ENCODE data around the gene ISG20L2. TPM values are rescaled to one million over a fixed set of nuclear protein-coding genes. Genes with fewer than 3 reads are reported as not detected.

ISG20L2 gene
- total RNA-seq, 2 donors from 2014 or later, result 19.4 to 34.4 TPM

DNA sequence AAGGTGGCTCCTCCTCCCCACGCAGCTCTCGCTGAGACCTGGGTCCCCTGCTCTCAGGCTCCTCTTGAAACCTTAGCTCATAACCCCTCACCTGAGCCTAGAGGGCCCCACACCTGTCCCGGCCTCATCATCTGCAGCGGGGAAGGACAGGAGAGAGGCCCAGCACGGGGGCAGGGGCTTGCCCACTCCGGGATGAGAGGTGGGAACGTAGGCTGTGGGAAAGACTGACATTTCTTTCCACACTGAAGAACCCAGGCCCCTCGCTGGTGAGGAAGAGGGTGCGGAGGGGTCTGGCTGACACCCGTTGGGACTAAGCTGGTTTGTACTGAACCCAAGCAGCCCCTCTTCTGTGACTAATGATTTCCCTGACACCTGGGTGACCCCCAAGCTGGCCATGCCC, 37.4 kb downstream of the ISG20L2 start:
- intact Hi-C loops (cut with DNase I), result loop anchor here (10.0 kb wide), 1 partner anchor 174 kb away; the partner anchor contains the start of gene NTRK1
- H3K4me3 ChIP-seq, result no peak overlapping the region
- H3K36me3 ChIP-seq, result no peaks in the 10 kb centered on the region
- 46% methylated on average over 10 of the region's 10 CpGs for WGBS
- H3K9me3 ChIP-seq, result no peaks in the 10 kb centered on the region
- TF ChIP-seq, protein P1, sequence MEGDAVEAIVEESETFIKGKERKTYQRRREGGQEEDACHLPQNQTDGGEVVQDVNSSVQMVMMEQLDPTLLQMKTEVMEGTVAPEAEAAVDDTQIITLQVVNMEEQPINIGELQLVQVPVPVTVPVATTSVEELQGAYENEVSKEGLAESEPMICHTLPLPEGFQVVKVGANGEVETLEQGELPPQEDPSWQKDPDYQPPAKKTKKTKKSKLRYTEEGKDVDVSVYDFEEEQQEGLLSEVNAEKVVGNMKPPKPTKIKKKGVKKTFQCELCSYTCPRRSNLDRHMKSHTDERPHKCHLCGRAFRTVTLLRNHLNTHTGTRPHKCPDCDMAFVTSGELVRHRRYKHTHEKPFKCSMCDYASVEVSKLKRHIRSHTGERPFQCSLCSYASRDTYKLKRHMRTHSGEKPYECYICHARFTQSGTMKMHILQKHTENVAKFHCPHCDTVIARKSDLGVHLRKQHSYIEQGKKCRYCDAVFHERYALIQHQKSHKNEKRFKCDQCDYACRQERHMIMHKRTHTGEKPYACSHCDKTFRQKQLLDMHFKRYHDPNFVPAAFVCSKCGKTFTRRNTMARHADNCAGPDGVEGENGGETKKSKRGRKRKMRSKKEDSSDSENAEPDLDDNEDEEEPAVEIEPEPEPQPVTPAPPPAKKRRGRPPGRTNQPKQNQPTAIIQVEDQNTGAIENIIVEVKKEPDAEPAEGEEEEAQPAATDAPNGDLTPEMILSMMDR (IDR thresholded peaks at IDR 0.05), result no peak
- TF ChIP-seq POLR2AphosphoS5 (IDR thresholded peaks at IDR 0.05) (no peak), POLR2A (IDR thresholded peaks at IDR 0.05) (no peak)
- H3K27ac ChIP-seq, result no peak overlapping the region
- DNase-seq (ENCODE audit: low spot score), result no peak
- H3K4me1 ChIP-seq (replicated peaks), result peaks cover 8% of the 10 kb centered on the region
- H3K27me3 ChIP-seq (replicated peaks; ENCODE audit: insufficient read depth), result peaks cover 4% of the 10 kb centered on the region

DNA sequence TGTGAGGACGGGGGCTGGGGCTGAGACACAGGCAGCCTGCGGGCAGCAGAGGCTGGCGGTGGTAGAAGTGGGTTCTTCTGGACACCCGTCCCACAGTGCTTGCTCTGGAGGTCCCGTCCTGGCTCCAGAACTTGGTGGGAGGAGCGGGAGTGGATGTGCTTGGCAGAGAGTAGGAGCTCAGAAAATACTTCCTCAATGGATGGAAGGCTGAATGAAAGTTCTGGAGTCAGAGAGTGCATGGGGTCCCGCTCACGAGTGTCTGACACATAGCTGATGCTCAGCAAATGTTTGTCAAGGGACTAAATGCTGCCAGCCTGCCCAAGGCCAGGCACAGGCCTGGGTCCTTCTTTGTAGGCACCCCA, 37.9 kb downstream of the ISG20L2 start:
- TF ChIP-seq POLR2A (IDR thresholded peaks at IDR 0.05), result no peak
- no peak for TF ChIP-seq POLR2AphosphoS5 (IDR thresholded peaks at IDR 0.05)
- TF ChIP-seq, protein P1 (IDR thresholded peaks at IDR 0.05), result no peak
- WGBS, result 35% methylated on average over 8 of the region's 8 CpGs
- intact Hi-C loops (cut with DNase I), result loop anchor here (1.0 to 10.0 kb wide), 2 partner anchors 35 to 174 kb away; partner anchors contain the start of gene NTRK1
- Histone ChIP-seq H3K27ac (no peak overlapping the region), H3K9me3 (no peaks in the 10 kb centered on the region), H3K4me1 (replicated peaks) (peaks cover 8% of the 10 kb centered on the region), H3K27me3 (replicated peaks; ENCODE audit: insufficient read depth) (peaks cover 4% of the 10 kb centered on the region), H3K4me3 (no peak overlapping the region), H3K36me3 (no peaks in the 10 kb centered on the region)
- DNase-seq (ENCODE audit: low spot score), result no peak

DNA sequence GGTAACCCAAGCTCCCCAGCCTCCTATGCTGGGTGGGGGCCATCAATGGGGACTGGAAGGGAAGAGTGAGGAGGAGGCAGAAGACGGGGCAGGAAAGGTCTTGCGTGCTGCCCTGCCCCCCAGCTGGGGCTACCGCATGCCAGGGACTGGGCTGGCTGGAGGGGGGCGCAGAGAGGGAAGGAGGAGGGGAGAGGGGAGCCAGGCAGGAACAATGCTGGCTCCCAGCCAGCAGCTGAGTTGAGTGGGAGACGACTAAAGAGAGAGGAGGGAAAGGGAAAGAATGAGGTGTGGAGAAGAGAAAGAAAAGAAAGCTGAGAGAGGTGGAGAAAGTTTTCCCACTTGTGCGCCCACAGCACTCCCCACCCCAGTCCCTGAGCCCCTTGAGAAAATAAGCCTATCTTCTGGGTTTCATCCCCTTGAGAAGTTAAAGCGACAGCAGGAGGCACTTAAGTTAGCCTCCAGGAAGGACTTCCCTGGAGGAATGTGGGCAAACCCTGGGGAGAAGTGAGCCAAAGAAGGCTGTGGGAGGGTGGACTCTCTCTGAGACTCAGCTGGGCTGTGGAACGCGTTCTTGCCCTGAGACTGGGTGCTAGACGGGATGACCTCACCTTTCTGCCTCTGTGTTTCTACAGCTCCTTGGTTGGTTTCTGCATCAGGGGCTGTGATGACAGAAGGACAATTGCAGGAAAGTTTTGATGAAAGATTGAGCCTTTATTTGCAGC, 38.5 kb downstream of the ISG20L2 start:
- H3K27ac ChIP-seq, result no peak overlapping the region
- no peaks in the 10 kb centered on the region for H3K9me3 ChIP-seq
- DNase-seq (ENCODE audit: low spot score), result no peak
- H3K4me1 ChIP-seq (replicated peaks), result peaks cover 8% of the 10 kb centered on the region
- TF ChIP-seq POLR2AphosphoS5 (IDR thresholded peaks at IDR 0.05) (no peak), POLR2A (IDR thresholded peaks at IDR 0.05) (no peak)
- TF ChIP-seq, protein P1 (IDR thresholded peaks at IDR 0.05), result no peak
- peaks cover 4% of the 10 kb centered on the region for H3K27me3 ChIP-seq (replicated peaks; ENCODE audit: insufficient read depth)
- intact Hi-C loops (cut with DNase I), result loop anchor here (1.0 to 10.0 kb wide), 2 partner anchors 35 to 175 kb away; partner anchors contain the start of gene NTRK1
- H3K36me3 ChIP-seq, result no peaks in the 10 kb centered on the region
- WGBS, result 17% methylated on average over 10 of the region's 10 CpGs
- H3K4me3 ChIP-seq, result no peak overlapping the region

DNA sequence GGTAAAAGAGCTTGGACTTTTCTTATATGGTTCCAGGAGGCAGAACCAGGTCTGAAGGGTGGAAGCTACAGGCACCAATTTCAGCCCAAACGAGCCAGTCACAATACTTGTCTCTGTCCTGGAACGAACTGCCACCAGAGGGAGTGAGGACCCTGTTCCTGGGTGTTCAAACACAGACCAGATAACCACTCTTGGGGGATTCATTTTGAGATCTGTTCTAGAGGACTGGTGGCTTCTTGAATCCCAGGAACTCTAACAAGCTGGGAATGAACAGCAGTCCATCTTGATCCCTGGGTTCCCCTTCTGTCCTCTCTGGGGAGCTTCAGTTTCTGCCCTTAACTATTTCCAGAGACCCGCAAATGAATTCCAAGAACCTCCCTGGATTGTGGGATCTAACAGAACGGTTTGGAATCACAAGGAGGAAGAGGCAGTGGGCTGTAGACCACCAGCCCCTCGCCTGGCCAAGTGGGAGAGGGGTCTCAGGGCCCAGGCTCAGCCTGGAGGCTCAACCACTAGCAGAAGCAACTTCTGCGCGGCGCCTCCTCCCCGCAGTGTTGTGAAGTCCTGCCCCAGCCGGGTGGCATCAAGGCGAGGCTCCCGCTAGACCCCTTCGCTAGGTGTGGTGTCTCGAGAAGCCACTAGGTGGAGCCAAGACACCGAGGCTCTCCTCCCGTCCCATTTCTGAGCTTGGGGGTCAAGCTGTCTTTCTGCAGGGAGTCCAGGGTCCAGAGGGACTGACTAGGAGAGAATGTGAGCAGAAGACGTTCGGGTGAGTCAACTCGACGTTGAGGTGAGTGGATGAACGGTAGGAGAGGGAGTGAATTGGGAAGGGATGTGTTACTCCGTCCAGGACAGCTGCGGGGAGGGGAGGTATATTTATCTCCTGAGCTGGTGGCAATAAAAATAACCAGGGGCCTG, 39.3 kb downstream of the ISG20L2 start:
- intact Hi-C loops (cut with DNase I), result no loop called here
- peaks cover 8% of the 10 kb centered on the region for H3K4me1 ChIP-seq (replicated peaks)
- peak; percentile 68 for DNase-seq (ENCODE audit: low spot score)
- no peaks in the 10 kb centered on the region for H3K36me3 ChIP-seq
- H3K4me3 ChIP-seq, result no peak overlapping the region
- TF ChIP-seq, protein P1 (IDR thresholded peaks at IDR 0.05), result peak; percentile 79 to 97 (median 92)
- TF ChIP-seq POLR2AphosphoS5 (IDR thresholded peaks at IDR 0.05), result peak; percentile 54
- peak; percentile 10 for TF ChIP-seq POLR2A (IDR thresholded peaks at IDR 0.05)
- H3K27ac ChIP-seq, result no peak overlapping the region
- under 1% methylated on average over 22 of the region's 23 CpGs for WGBS
- no peaks in the 10 kb centered on the region for H3K9me3 ChIP-seq
- peaks cover 4% of the 10 kb centered on the region for H3K27me3 ChIP-seq (replicated peaks; ENCODE audit: insufficient read depth)

Measured in prostate gland (tissue), 2 donors.